Mucosa of descending colon (tissue), 3 donors: Measurements from ENCODE around the gene FAM131C. TPM values are rescaled to one million over a fixed set of nuclear protein-coding genes. Genes with fewer than 3 reads are reported as not detected.
"Not testable (repeated sequence)": the region's sequence is repeated elsewhere in the genome, so short reads cannot be mapped to it uniquely, and the experiment has no call there.

Experiments used
- ATAC-seq: fragments of 200-7000 bp; cut with Tn5 transposase; one replicate; pipeline ENCODE4 v1.9.1; 2020; ENCODE audit warnings: mild to moderate bottlenecking, moderate library complexity
- DNase-seq, 3 donors: peaks; one replicate each; pipeline ENCODE4 v3.0.0-alpha.2; 2020
- H3K36me3 ChIP-seq: fragments of 200-600 bp; one replicate; pipeline ENCODE4 v1.8.0; 2021; ENCODE audit warnings: low read depth, mild to moderate bottlenecking
- H3K4me1 ChIP-seq: fragments of 200-600 bp; one replicate; pipeline ENCODE4 v1.8.0; 2021; ENCODE audit warnings: low read depth, mild to moderate bottlenecking
- H3K4me3 ChIP-seq: fragments of 200-600 bp; one replicate; pipeline ENCODE4 v1.8.0; 2021; ENCODE audit warnings: mild to moderate bottlenecking
- H3K9me3 ChIP-seq: fragments of 200-600 bp; one replicate; pipeline ENCODE4 v1.8.0; 2021; ENCODE audit warnings: mild to moderate bottlenecking
- CTCF ChIP-seq: fragments of 200-600 bp; IDR thresholded peaks from one replicate; pipeline ENCODE4 v1.8.0; 2022; ENCODE audit warnings: antibody characterized with exemption, mild to moderate bottlenecking
- intact Hi-C, 2 donors: fragments of 100-400 bp; cut with DNase I in 1 of 2; cut with micrococcal nuclease in 1 of 2; formaldehyde crosslinking; loops; one replicate each; pipeline versions ENCODE4 v1.11.0 to v1.11.1; 2022; cut with DNase I, micrococcal nuclease
- total RNA-seq, 3 donors: library from RNA; stranded (reverse); fragmentation: NEBNext Ultra II Directional in 2 of 3; extraction: Animal tissue kit (Norgen Biotek cat#: 25700) in 2 of 3; gene quantifications; one replicate each; pipeline versions ENCODE4 v1.2.1 to v1.2.4, GENCODE V29; 2021 to 2023
- donor health status: DM: no; HTN: no; CAD: no; lungs with moderate emphysema.
- donor health status: DM: no; HTN: no; CAD: no.
- donor health status: DM: no; HTN: yes; CAD: no.

FAM131C gene
- total RNA-seq, 3 donors from 2014 or later = 3.5 TPM; not detected in 2

GRCh38 chr1:16046842-16047241 lies 26.6 kb downstream of the FAM131C start:
- ATAC-seq (peak; percentile 3), DNase-seq (no peak)
- H3K36me3 ChIP-seq = no peaks in the 10 kb centered on the region
- H3K4me1 ChIP-seq = peaks cover 3% of the 10 kb centered on the region
- no peaks in the 10 kb centered on the region for H3K9me3 ChIP-seq
- intact Hi-C loops = no loop called here
- no peak overlapping the region for H3K4me3 ChIP-seq
- no peak for TF ChIP-seq CTCF

- DNase-seq (no peak), ATAC-seq (no peak)
- H3K4me3 ChIP-seq = no peak overlapping the region
- H3K9me3 ChIP-seq = no peaks in the 10 kb centered on the region
- intact Hi-C loops = no loop called here
- no peaks in the 10 kb centered on the region for H3K36me3 ChIP-seq
- TF ChIP-seq CTCF = no peak
- H3K4me1 ChIP-seq = peaks cover 3% of the 10 kb centered on the region
These were observed 29.5 kb downstream of the FAM131C start for GRCh38 chr1:16043950-16044349.

- intact Hi-C loops = no loop called here
- peak in 2 of 3 donors; percentile 59 to 66 for DNase-seq
These were observed 29.9 kb downstream of the FAM131C start, which contains the start of gene CLCNKB for GRCh38 chr1:16043521-16043920. TSS of gene CLCNKB (plus strand) at chr1:16043782. CDS start at chr1:16044493, 711 bp downstream.

GRCh38 chr1:16042654-16043053 lies 30.8 kb downstream of the FAM131C start:
- H3K4me1 ChIP-seq, H3K36me3 ChIP-seq, H3K9me3 ChIP-seq, H3K4me3 ChIP-seq, DNase-seq, intact Hi-C loops: not testable (repeated sequence)
- peak; percentile 17 for ATAC-seq

More at GRCh38 chr1:16043521-16043920, 29.9 kb downstream of the FAM131C start, which contains the start of gene CLCNKB:
- ATAC-seq = peak; percentile 71
- Histone ChIP-seq H3K4me3 (no peak within 1 kb of the TSS), H3K4me1 (no peaks in the 10 kb centered on the region), H3K9me3 (no peaks in the 10 kb centered on the region), H3K36me3 (no peaks in the 10 kb centered on the region)
- TF ChIP-seq CTCF = no peak

- H3K4me3 ChIP-seq = no peak overlapping the region
- TF ChIP-seq CTCF = no peak
- intact Hi-C loops = no loop called here
- no peaks in the 10 kb centered on the region for H3K9me3 ChIP-seq
- DNase-seq (no peak), ATAC-seq (no peak)
- no peaks in the 10 kb centered on the region for H3K4me1 ChIP-seq
- no peaks in the 10 kb centered on the region for H3K36me3 ChIP-seq
These were observed 31.4 kb downstream of the FAM131C start for GRCh38 chr1:16042096-16042495.

GRCh38 chr1:16041200-16041599 lies 32.3 kb downstream of the FAM131C start:
- Histone ChIP-seq H3K4me1 (no peaks in the 10 kb centered on the region), H3K36me3 (no peaks in the 10 kb centered on the region), H3K4me3 (no peak overlapping the region), H3K9me3 (no peaks in the 10 kb centered on the region)
- TF ChIP-seq CTCF = no peak
- DNase-seq (no peak), ATAC-seq (no peak)
- intact Hi-C loops = no loop called here

GRCh38 chr1:16039871-16040270 lies 33.6 kb downstream of the FAM131C start:
- DNase-seq, ATAC-seq, H3K36me3 ChIP-seq, H3K9me3 ChIP-seq, H3K4me3 ChIP-seq, H3K4me1 ChIP-seq, intact Hi-C loops: not testable (repeated sequence)
